Tongue (tissue), 2 donors: ENCODE results near the gene ASPA. TPM values are rescaled to one million over a fixed set of nuclear protein-coding genes. Genes with fewer than 3 reads are reported as not detected.

Source experiments
- DNase-seq: peaks from one replicate; pipeline ENCODE4 v3.0.0-alpha.2; 2015
- total RNA-seq: library from RNA; depleted of rRNA; stranded (reverse); fragments of >200 nt; gene quantifications from one replicate; pipeline ENCODE4 v1.2.3, GENCODE V29; 2014

ASPA gene
- total RNA-seq, 1 donor from 2014 or later, result 4.4 TPM

- no peak for DNase-seq
Observed at GRCh38 chr17:3534881-3535252, 59.1 kb downstream of the ASPA start.

DNA sequence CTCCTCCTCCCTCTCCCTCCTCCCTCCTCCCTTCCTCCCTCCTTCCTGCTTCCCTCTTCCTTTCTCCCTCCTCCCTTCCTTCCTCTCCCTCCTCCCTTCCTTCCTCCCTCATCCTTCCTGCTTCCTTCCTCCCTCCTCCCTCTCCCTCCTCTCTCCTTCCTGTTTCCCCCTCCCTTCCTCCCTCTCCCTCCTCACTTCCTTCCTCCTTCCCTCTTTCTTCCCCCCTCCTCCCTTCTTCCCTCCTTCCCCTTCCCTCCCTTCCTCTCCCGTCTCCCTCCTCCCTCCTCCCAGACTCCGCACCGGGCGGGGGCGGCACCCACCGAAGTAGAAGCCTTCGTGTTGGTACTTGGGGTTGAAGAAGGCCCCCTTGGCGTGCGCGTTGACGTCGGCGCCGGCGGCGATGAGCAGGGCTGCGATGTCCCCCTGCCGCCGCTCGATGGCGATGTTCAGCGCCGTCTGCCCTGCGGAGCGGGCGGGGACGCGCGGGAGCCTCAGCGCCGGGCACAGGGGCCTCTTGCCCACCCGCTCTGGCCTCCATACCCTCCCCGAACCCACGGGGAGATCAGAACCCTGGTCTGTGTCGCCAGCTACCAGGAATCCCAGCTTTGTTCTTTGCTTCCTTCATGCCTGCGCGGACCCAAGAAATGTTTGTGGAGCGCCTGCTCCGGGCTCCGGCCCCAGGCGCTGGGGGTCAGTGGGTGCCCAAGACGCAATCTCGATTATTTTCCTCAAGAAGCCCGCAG, 59.6 kb downstream of the ASPA start:
- peak; percentile 86 for DNase-seq

DNA sequence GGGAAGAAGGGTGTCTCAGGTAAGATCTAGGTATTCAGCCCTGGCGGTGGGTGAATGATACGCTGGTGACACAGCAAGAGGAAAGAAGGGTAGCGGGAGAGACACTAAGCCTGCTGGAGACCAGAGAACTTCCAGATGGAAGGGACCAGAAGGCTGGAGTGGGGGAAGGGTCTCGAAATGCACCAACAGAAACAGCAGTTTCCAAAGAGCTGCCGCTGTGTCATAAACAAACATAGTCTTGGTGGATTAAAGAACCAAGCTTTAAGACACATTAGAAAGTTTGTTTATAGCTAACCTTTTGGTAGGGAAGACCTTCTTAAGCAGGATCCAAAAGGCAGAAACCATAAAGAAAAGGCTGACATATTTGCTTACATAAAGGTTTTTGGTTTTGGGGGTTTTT, 60.9 kb downstream of the ASPA start:
- no peak for DNase-seq

DNA sequence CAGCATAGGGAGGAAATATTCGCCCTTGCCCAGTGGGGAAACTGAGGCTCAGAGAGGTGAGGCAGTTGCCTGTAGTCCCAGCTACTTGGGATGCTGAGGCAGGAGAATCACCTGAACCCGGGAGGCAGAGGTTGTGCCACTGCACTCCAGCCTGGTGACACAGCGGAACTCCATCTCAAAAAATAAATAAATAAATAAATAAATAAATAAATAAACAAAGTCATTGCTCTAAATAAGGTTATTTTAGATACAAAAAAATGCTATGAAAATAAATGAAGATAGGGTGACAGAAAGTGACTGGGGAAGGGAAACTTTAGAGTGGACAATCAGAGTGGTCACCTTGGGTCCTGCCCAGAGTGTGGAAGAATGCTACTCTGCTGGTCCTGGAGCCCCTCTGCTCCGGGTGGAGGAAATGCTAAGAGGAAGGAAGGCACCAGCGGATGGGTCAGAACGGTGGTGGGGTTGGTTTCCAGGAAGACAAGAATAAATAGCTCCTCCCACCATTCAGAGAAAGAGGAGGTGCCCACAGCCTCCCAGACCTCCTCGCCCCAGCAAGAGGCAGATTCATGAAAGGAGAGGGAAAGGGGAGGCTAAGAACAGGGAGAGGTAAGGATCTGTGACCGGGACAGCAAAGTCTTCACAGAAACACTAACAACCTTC, 64.2 kb downstream of the ASPA start:
- DNase-seq, result no peak

DNA sequence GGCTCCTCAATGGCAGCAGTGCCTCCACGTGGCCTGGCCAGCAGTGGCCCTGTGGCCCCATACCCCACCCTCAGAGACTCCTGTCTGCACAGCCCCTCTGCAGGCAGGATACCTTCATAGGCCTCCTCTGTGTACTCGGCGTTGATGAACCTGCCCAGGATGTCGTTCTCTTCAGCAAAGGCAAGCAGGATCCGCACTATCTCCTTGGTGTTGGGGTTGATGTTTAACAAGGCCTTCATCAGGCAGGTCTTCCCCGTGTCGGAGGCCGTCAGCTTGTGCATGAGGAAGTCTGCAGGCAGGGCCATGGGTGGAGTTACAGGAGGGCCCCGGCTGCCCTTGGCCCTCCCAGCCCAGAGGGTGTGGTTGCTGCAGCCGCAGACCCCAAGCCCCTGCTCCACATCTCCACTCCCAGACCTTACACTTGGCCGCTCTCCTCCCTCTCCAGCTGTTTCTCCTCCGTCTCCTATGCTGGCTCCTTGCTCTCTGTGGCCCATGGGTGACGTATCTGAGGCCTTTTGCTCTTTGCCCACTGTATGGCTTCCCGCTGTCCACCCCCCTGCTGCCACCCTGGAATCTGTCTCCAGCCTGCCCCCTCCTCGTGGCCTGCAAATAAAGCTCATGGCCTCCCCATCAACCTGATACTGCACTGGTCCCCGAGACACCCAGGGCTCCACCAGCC, 66.8 kb downstream of the ASPA start:
- DNase-seq, result peak; percentile 26

- DNase-seq, result peak; percentile 70
Observed at GRCh38 chr17:3543453-3543852, 67.7 kb downstream of the ASPA start.

DNA sequence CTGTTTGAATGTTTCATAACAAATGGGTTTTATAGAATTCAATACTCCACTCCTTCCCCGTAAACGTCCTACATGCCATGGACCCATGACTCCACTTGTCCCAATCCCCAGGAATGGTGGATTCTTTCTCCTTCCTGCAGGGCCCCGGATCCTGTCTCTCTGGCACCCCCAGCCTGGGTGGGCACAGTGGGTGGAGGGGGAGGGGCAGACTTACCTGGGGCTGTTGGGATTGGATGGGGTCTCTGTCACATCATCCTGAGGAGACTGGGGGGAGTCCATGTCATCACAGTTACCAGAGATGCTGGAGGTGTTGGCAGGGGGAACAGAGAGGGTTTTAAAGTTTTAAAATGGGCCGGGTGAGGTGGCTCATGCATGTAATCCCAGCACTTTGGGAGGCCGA, 68.6 kb downstream of the ASPA start:
- DNase-seq, result no peak

- no peak for DNase-seq
Observed at GRCh38 chr17:3545151-3545550, 69.4 kb downstream of the ASPA start.

GRCh38 chr17:3546521-3546920, 70.7 kb downstream of the ASPA start:
- DNase-seq, result no peak

DNA sequence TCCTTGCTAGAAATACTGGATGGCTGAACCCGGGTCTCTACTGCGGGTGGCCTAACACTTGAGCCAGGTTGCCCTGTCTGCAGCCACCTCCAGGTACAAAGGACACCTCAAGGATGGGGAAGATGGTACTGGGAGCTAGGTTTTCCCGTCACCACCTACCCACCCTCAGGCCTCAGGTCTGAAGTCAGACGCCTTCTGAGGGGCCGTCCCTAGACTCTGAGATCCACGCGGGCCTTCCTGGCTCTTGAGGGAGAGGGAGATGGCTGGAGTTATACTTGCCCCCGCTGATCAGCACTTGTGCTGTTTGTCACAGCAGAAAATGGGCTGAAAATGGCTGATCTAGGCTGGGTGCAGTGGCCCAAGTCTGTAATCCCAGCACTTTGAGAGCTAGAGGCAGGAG, 71.2 kb downstream of the ASPA start:
- no peak for DNase-seq

DNA sequence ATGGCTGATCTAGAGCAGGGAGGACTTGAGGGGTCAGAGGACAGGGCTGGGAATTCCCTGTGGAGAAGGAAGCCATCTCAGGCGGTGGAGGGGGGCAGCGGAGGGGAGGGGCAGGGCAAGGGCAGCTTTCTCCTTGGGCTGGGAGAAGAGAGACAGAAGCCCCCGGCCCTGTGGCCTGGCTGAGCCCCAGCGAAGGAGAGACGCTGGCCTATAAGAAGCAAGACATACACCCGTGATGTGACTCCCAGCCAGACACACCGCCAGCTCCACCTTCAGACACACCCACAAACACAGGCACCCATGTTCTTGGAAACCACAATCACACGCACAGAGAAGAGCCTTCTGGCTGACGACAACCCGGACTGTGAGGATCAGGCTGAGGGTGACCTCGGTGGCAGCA, 71.8 kb downstream of the ASPA start:
- DNase-seq, result no peak

GRCh38 chr17:3549610-3550162, 73.9 kb downstream of the ASPA start:
- no peak for DNase-seq

- DNase-seq, result no peak
Observed at GRCh38 chr17:3551189-3551588, 75.4 kb downstream of the ASPA start.

- DNase-seq, result no peak
Observed at GRCh38 chr17:3552916-3553315, 77.1 kb downstream of the ASPA start.

Other genes with a start within 250 kb of the ASPA start
- 0.72 TPM for gene OR3A1, start 177.6 kb upstream of the ASPA start, total RNA-seq
- gene OR3A2, start 89.7 kb upstream of the ASPA start, total RNA-seq, result 0.31 TPM
- not detected for gene OR1E1, start 77.6 kb upstream of the ASPA start, total RNA-seq
- gene OR3A3, start 64.6 kb upstream of the ASPA start, total RNA-seq, result not detected
- gene OR1E2, start 42.2 kb upstream of the ASPA start, total RNA-seq, result not detected
- not detected for gene SPATA22, start 4.2 kb upstream of the ASPA start, total RNA-seq
- gene TRPV3, start 81.8 kb downstream of the ASPA start, total RNA-seq, result 1.8 TPM
- gene TRPV1, start 133.4 kb downstream of the ASPA start, total RNA-seq, result 8.2 TPM
- gene SHPK, start 160.3 kb downstream of the ASPA start, total RNA-seq, result 15.3 TPM
- 14.7 TPM for gene CTNS, start 160.8 kb downstream of the ASPA start, total RNA-seq
- gene TAX1BP3, start 192.6 kb downstream of the ASPA start, total RNA-seq, result 53.7 TPM
- 14.7 TPM for gene EMC6, start 192.8 kb downstream of the ASPA start, total RNA-seq
- 13.5 TPM for gene P2RX5, start 220.2 kb downstream of the ASPA start, total RNA-seq
- 2.3 TPM for gene HASPIN, start 247.9 kb downstream of the ASPA start, total RNA-seq